GM19025 (cell line): Measurements from ENCODE around the gene FAM43A.

Experiments used
- ATAC-seq: cut with Tn5 transposase; IDR thresholded peaks from one replicate; pipeline ENCODE4 v1.9.1; 2021; ENCODE audit warnings: mild to moderate bottlenecking, low read depth, moderate library complexity; ENCODE audit not compliant: unreplicated experiment

Gene FAM43A

DNA sequence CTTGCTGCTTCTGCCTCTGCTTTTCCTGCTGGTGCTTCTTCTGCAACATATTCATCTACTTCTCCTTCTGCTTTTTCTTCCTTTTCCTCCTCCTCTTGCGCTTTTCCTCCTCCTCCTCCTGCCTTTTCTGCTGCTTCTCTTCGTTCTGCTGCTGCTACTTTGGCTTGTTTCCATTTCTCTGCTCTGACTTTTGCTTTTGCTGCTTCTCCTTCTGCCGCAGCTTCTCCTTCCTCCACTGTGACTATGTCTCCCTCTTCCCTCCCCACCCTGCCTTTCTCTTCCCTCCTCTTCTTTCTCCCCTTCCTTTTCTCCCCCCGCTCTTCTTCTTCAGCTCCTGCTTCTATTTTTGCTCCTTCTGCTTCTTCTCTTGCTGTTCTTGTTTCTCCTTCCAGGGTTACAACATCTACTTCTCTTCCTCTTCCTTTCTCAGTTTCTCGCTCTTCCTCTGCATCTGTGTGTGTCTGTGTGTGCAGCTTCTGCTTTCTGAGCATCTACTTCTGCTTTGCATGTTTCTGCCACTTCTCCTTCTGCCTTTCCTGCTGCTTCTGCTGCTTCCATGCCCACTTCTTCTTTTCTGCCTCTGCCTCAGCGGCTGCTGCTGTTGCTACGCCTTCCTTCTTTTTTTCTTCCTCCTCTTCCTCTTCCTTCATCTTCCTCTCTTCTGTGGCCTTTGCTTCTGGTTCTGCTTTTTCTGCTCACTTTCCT is 51.4 kb downstream of the FAM43A start:
- no peak for ATAC-seq
